ENCODE data around the gene OR4E2.
"Not testable (repeated sequence)": the region's sequence is repeated elsewhere in the genome, so short reads cannot be mapped to it uniquely, and the experiment has no call there.

The OR4E2 gene

GRCh38 chr14:21697662-21698061, 44.0 kb downstream of the OR4E2 start:
- DNase-seq (ENCODE audit: low read depth in 2 of 2) = not testable (repeated sequence)

GRCh38 chr14:21698538-21698937, 44.9 kb downstream of the OR4E2 start:
- DNase-seq (ENCODE audit: low read depth in 2 of 2) = not testable (repeated sequence)

- DNase-seq (ENCODE audit: low read depth in 2 of 2) = no peak
Measured at GRCh38 chr14:21699551-21699950, 45.9 kb downstream of the OR4E2 start.

- no peak for DNase-seq (ENCODE audit: low read depth in 2 of 2)
Measured at GRCh38 chr14:21702316-21702715, 48.7 kb downstream of the OR4E2 start.

- DNase-seq (ENCODE audit: low read depth in 2 of 2) = no peak
Measured at GRCh38 chr14:21703357-21704326, 50.0 kb downstream of the OR4E2 start.

- DNase-seq (ENCODE audit: low read depth in 2 of 2) = no peak
Measured at GRCh38 chr14:21704338-21704737, 50.7 kb downstream of the OR4E2 start.

GRCh38 chr14:21711360-21711961, 57.8 kb downstream of the OR4E2 start:
- DNase-seq (ENCODE audit: low read depth in 2 of 2) = no peak

GRCh38 chr14:21712036-21712435, 58.4 kb downstream of the OR4E2 start:
- no peak for DNase-seq (ENCODE audit: low read depth in 2 of 2)

- no peak for DNase-seq (ENCODE audit: low read depth in 2 of 2)
Measured at GRCh38 chr14:21714318-21714929, 60.8 kb downstream of the OR4E2 start.
